ENCODE measurements around the gene DEK.
"Not testable (repeated sequence)": the region's sequence is repeated elsewhere in the genome, so short reads cannot be mapped to it uniquely, and the experiment has no call there.

DEK gene

GRCh38 chr6:18264219-18264922 lies at the start of gene DEK:
DEK (minus strand) TSS chr6:18264530; CDS start chr6:18263987, 543 bp downstream.
- DNase-seq (ENCODE audit: low read depth in 2 of 2) = peak; percentile 66 to 71

- no peak for DNase-seq (ENCODE audit: low read depth in 2 of 2)
Observed at GRCh38 chr6:18312368-18312767, 48.0 kb upstream of the DEK start.

- not testable (repeated sequence) for DNase-seq (ENCODE audit: low read depth in 2 of 2)
Observed at GRCh38 chr6:18310010-18310409, 45.7 kb upstream of the DEK start.

GRCh38 chr6:18309046-18309445 lies 44.7 kb upstream of the DEK start:
- DNase-seq (ENCODE audit: low read depth in 2 of 2) = no peak

GRCh38 chr6:18308070-18308735 lies 43.9 kb upstream of the DEK start:
- no peak for DNase-seq (ENCODE audit: low read depth in 2 of 2)

- no peak for DNase-seq (ENCODE audit: low read depth in 2 of 2)
Observed at GRCh38 chr6:18306977-18307376, 42.6 kb upstream of the DEK start.

GRCh38 chr6:18302561-18303439 lies 38.5 kb upstream of the DEK start:
- DNase-seq (ENCODE audit: low read depth in 2 of 2) = no peak

- no peak for DNase-seq (ENCODE audit: low read depth in 2 of 2)
Observed at GRCh38 chr6:18293076-18293904, 29.0 kb upstream of the DEK start.

- no peak for DNase-seq (ENCODE audit: low read depth in 2 of 2)
Observed at GRCh38 chr6:18289283-18289682, 25.0 kb upstream of the DEK start.

GRCh38 chr6:18284261-18284660 lies 19.9 kb upstream of the DEK start:
- DNase-seq (ENCODE audit: low read depth in 2 of 2) = no peak

- DNase-seq (ENCODE audit: low read depth in 2 of 2) = no peak
Observed at GRCh38 chr6:18281564-18281963, 17.2 kb upstream of the DEK start.

GRCh38 chr6:18280084-18280483 lies 15.8 kb upstream of the DEK start:
- DNase-seq (ENCODE audit: low read depth in 2 of 2) = no peak

- DNase-seq (ENCODE audit: low read depth in 2 of 2) = no peak
Observed at GRCh38 chr6:18279422-18279821, 15.1 kb upstream of the DEK start.

GRCh38 chr6:18277237-18278006 lies 13.1 kb upstream of the DEK start:
- no peak for DNase-seq (ENCODE audit: low read depth in 2 of 2)

GRCh38 chr6:18276610-18277236 lies 12.4 kb upstream of the DEK start:
- no peak for DNase-seq (ENCODE audit: low read depth in 2 of 2)

GRCh38 chr6:18270216-18270615 lies 5.9 kb upstream of the DEK start:
- DNase-seq (ENCODE audit: low read depth in 2 of 2) = no peak

- no peak for DNase-seq (ENCODE audit: low read depth in 2 of 2)
Observed at GRCh38 chr6:18269717-18270116, 5.4 kb upstream of the DEK start.

- no peak for DNase-seq (ENCODE audit: low read depth in 2 of 2)
Observed at GRCh38 chr6:18269253-18269652, 4.9 kb upstream of the DEK start.

- DNase-seq (ENCODE audit: low read depth in 2 of 2) = no peak
Observed at GRCh38 chr6:18268066-18268465, 3.7 kb upstream of the DEK start.

- DNase-seq (ENCODE audit: low read depth in 2 of 2) = no peak
Observed at GRCh38 chr6:18266523-18266912, 2.2 kb upstream of the DEK start.
